Daoy (cell line): ENCODE data around the gene PCNX3. TPM values are rescaled to one million over a fixed set of nuclear protein-coding genes. Genes with fewer than 3 reads are reported as not detected.

Source experiments
- DNase-seq: peaks from one replicate; pipeline ENCODE4 v3.0.0-alpha.2; 2015; ENCODE audit warnings: low read depth
- total RNA-seq: library from RNA; depleted of rRNA; stranded (reverse); fragments of >200 nt; shearing (Covaris generic); gene quantifications from 2 replicates; pipeline ENCODE4 v1.2.3, GENCODE V29; 2014

The PCNX3 gene
- total RNA-seq, 1 experiment from 2014 or later, result 16.2 TPM

DNA sequence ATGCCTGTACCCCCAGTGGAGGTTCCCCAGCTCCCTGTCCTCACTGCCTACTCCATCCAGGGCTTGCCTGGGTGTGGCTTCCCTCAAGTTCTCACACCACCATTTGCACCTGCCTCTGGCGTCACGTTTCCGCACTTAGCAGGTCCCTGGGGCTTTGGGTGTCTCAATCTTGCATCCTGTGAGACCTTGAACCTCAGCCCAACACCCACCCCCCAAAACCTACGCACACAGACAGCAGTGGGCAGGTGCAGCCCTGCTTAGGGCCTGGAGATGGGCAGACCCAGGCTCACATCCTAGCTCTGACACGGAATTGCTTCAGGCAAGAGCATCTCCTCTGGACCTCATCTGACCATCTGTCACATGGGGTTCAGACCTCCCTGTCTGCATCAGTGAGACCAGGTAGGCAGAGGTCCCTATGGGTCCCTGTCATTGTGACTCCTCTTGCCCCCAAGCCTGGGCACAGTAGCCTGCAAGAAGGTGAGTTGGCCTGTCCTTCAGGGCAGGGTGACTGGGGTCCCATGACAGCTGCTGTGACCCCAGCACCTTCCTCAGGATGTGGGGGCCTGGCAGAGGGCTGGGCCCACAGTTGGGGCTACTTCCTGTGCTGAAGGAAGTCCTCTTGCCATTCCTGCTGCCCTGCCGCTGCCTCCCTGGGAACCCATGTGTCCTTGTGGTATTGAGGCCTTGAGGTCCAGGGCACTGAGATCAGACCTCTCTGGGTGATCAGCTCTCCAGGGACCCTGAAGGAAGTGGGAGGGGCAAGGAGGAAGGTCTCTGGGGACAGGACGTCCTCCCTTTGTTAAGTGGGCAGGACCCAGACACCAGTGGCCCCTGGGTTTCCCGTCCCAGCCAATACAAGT lies 24.3 kb downstream of the PCNX3 start:
- no peak for DNase-seq

DNA sequence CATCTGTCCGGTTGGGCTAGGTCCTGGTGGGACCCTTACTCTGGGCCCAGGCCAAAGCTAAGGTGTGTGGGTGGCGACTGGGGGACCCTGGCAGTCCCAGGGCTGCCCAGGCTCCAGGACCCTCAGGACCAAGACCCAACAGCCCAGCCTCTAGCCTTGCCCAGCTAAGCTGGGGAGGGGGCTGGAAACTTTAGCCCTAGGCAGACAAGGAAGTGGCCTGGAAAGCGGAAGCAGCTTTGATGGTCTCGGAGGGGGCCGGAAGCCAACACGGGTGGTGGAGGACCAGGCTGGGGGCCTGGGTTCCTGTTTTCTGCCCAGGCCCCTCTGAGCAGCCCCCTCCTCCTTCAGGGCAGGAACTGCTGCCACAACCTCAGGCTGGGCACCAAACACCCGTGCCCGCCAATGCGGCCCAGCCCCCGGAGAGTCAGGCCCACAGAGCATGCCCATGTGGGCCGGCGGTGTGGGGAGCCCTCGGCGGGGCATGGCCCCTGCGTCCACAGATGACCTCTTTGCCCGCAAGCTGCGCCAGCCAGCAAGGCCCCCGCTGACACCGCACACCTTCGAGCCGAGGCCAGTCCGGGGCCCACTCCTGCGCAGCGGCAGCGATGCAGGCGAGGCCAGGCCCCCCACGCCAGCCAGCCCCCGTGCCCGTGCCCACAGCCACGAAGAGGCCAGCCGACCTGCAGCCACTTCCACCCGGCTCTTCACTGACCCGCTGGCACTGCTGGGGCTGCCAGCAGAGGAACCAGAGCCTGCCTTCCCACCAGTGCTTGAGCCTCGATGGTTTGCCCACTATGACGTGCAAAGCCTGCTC lies 25.1 kb downstream of the PCNX3 start:
- no peak for DNase-seq

DNA sequence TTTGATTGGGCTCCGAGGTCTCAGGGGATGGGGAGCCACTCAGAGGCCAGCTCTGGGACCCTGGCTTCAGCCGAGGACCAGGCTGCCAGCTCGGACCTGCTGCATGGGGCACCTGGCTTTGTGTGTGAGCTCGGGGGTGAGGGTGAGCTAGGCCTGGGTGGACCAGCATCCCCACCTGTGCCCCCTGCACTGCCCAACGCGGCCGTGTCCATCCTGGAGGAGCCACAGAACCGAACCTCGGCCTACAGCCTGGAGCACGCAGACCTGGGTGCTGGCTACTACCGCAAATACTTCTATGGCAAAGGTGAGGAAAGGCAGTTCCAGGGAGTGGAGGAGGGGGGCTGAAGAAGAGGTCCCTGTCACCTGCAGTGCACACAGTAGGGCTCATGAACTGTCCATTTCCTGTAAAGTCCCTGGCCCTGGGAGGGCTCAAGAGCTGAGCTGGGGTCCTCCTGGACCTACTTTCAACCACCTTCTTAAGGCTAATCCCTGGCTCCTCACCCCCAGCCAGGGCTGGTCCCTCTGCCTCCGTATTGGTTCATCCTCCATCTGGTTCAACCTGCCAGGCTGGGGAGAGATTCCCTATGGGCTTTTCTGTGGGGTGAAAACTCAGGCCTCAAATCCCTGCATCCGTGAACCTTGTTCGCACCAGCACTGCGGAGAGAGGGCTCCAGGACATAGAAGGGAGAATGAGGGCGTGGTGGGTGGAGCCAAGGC lies 25.9 kb downstream of the PCNX3 start:
- DNase-seq, result no peak

DNA sequence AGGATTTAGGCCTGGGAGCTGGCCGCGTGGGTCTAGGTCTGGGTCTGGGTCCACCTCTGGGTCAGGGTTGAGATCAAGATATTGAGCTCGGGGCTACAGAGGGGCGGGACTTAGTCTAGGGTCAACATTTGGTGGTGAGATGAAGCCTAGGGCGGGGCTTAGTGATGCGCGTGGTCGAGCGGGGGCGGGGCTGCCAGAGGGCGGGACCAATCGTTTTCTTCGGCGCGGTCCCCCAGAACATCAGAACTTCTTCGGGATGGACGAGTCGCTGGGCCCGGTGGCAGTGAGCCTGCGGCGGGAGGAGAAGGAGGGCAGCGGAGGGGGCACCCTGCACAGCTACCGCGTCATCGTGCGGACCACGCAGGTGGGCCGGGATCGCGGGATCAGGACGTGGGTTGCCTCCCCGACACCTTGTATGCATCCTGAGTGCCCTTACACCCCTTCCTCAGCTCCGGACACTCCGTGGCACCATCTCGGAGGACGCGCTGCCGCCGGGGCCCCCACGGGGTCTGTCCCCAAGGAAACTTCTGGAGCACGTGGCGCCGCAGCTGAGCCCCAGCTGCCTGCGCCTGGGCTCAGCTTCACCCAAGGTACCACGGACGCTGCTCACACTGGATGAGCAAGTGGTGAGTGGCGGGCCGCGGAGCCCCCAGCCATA lies 26.6 kb downstream of the PCNX3 start:
- DNase-seq, result no peak

DNA sequence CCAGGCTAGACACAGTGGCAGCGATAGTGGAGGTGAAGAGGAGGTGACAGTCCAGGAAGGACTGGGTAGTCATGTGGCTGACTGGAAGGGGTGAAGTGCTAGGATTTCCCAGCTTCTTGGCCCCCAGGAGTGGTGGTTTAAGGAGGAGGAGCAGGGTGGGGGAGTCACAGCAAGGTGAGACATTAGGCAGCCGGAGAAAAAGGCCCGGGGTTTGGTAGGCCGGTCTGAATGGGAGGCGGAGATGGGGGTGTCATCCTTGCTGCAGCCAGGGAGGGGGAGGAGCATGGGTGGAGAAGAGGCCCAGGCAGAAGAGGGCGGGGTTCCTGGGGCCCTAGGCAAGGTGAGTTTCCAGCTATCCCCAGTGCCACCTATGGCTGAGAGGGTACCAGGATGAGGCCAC lies 28.4 kb downstream of the PCNX3 start:
- peak; percentile 45 for DNase-seq

DNA sequence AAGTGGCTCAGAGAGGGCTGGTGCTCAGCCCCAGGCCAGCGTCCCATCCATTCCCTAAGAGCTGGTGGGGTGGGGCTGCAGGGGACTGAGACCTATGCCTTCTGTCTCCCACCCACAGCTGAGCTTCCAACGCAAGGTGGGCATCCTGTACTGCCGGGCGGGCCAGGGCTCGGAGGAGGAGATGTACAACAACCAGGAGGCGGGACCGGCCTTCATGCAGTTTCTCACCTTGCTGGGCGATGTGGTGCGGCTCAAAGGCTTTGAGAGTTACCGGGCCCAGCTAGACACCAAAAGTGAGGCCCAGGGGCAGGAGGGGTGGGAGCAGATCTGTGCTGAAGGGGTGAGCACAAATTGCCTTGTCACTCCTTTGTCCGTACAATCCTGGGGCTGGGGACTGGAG lies 29.3 kb downstream of the PCNX3 start:
- DNase-seq, result no peak

DNA sequence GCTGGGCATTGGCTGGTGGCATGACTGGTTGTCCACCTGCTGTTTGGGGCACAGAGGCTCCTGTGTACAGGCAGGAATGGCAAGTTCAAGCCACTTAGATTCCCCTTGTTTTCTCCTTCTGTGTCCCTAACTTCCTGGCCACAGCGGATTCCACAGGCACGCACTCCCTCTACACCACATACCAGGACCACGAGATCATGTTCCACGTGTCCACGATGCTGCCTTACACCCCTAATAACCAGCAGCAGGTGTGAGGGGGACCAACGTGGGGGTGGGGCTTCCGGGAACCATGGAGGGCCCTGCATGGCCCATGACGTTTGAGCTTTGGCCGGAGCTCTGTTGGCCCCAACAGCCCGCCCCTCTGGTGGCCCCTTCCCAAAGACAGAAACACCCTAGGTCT lies 30.1 kb downstream of the PCNX3 start:
- DNase-seq, result no peak

DNA sequence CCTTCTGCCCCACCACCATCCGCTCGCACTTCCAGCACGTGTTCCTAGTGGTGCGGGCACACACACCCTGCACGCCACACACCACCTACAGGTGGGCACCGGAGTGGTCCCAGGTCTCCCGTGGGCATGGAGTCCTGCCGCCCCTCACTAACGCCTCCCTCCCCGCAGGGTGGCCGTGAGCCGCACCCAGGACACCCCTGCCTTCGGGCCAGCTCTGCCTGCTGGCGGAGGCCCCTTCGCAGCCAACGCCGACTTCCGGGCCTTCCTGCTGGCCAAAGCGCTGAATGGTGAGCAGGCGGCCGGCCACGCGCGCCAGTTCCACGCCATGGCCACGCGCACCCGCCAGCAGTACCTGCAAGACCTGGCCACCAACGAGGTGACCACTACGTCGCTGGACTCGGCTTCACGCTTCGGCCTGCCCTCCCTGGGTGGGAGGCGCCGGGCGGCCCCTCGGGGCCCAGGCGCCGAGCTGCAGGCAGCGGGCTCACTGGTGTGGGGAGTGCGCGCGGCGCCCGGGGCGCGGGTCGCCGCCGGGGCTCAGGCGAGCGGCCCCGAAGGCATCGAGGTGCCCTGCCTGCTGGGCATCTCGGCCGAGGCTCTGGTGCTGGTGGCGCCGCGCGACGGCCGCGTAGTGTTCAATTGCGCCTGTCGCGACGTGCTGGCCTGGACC lies 30.8 kb downstream of the PCNX3 start:
- no peak for DNase-seq

DNA sequence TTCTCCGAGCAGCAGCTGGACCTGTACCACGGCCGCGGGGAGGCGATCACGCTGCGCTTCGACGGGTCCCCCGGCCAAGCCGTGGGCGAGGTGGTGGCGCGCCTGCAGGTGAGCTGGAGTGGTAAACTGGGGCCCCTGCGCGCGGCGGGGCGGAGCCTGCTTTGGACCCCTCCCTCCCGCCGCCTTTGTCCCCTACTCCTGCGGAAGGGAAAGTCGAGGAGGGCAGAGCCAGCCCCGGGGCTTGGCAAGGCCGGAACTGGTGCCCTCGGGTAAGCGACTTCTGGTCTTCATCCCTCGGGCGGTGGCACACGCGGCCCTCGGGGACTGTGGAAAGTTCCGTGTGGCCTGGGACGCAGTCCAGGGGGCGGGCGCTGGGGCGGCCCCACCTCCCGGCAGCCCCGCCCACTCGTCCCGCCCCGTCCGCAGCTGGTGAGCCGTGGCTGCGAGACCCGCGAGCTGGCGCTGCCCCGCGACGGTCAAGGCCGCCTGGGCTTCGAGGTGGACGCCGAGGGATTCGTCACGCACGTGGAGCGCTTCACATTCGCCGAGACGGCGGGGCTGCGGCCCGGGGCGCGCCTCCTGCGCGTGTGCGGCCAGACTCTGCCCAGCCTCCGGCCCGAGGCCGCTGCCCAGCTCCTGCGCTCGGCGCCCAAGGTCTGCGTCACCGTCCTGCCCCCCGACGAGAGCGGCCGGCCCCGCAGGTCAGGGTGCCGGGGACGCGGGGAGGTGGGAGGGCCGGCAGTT lies 31.6 kb downstream of the PCNX3 start:
- DNase-seq, result no peak

DNA sequence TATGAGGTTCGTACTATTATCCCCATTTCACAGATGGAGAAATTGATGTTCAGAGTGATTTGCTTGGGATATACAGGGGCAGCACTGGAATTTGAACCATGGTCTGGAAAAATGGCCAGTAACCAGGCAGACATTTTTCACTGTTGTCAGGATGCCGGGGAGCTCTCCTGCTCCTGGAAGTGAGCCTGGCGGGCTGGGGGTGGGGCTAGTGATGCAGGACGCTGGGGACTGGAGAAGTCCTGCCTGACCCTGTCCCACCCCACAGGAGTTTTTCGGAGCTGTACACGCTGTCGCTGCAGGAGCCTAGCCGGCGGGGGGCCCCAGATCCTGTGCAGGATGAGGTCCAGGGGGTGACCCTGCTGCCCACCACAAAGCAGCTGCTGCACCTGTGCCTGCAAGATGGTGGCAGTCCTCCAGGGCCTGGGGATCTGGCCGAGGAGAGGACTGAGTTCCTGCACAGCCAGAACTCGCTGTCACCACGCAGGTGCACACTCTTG lies 33.5 kb downstream of the PCNX3 start:
- no peak for DNase-seq

DNA sequence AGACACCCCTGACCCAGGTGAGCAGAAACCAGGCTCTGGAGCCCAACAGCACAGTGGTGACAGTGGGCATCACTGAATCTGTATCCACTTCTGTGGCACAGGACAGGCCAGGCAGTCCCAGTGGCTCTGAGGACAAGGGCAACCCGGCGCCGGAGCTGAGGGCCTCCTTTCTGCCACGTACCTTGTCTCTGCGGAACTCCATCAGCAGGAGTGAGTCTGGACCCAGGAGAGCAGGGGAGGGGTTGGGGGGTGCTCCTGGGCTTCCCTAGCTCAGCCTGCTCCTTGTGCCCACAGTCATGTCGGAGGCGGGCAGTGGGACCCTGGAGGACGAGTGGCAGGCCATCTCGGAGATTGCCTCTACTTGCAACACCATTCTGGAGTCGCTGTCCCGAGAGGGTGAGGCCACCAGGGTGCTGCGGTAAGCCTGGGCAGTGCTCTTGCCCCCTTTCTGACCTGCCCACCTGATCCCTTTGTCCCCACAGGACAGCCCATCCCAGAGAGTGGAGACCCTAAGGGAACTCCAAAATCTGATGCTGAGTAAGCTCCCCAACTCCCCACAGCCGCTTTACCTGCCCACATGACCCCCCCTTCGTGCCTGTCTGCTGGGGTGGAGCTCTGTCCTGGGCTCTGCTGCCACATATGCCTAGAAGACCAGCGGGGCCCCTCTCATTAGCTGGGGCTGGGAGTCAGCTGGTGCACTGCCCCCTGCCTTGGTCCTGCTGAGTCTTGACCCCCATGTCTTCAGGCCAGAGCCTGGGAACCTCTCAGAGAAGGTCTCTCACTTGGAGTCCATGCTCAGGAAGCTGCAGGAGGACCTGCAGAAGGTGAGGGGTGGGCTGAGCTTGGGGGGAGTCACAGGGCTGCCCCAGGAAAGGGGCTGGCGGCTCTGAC lies 34.3 kb downstream of the PCNX3 start:
- DNase-seq, result no peak

DNA sequence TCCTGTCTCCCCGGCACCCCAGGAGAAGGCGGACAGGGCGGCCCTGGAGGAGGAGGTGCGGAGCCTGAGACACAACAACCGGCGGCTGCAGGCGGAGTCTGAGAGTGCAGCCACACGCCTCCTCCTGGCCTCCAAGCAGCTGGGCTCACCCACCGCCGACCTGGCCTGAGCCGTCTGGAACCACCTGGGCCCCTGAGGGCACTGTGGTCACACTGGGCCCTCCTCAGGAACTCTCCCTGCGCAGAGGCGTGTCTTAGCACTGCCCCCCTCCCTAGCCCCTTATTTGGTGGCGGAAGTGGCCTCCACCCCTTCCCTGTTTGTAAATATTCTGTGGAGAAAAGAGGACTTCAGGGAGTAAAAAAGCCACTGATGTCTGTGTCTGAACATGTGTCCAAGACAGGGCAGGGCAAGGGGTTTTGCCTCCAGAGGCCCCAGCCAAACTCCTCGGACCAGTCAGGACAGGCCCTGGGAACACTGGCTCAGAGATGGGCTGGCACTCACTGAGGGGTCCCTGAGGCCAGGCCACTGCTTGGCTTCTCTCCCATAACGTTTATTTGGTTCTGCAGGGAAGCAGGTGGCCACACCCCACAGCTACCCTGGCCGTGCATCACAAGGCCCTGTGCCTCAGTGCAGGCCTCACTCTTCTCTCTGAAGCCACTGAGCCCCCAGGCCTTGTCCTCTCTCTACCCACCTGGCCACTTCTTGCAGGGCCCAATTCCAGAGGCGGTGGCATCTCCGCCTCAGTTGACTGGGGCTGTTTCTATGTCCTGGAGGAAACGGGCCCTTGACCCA lies 35.2 kb downstream of the PCNX3 start:
- DNase-seq, result no peak

DNA sequence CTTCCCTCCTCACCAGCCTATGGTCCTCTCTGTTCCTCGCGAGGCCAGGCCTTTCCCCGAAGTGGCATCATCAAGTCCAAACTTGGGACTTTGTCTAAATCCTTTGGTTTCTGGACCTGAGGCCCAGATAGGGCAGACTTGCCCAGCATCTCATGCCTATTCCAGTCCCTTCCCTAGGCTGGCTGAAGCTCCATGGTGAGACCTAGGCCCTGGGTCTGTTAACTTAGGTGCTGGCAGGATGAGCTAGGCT lies 35.7 kb downstream of the PCNX3 start:
- no peak for DNase-seq

DNA sequence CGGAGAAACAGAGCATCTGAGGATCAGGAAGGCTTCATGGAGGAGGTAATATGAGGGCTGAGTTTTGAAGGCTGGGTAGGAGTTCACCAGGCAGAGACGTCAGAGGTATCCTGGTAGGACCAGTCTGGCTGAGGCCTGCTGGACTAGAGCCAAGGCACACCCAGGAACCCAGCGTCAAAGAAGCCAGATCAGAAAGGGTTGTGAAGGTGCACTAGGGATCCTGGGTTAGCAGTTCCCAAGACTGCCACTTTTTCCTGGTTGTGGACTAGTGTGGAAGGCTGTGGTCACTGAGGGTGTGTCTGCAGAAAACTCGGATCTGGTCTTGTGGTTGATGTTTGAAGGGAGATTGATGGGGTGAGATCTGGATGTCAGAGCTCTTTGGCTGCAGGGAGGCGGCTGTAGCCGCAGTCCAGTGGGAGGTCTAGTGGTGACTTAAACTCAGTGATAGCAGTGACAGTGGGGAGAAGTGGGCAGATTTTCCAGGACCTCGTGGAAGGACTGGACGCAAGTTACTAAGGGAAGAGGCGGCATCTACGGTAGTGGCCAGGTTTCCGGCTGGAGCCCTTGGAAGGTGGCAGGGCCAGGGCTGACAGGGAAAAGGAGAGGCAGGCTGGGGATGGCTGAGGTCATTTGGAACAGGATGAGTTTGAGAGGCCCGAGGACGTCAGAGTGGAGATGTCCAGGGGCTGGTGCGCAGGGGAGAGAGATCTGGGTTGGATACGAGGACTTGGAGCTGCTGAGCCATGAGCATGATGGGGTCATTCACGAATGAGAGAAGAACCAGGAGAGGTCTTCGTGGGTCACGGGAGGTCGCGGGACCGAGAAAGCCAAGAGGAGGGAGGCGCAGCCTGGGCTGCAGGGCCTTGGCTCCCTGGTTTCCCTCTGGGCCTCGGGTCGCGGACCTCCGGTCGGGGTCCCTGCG lies 36.3 kb downstream of the PCNX3 start:
- DNase-seq, result peak; percentile 36

DNA sequence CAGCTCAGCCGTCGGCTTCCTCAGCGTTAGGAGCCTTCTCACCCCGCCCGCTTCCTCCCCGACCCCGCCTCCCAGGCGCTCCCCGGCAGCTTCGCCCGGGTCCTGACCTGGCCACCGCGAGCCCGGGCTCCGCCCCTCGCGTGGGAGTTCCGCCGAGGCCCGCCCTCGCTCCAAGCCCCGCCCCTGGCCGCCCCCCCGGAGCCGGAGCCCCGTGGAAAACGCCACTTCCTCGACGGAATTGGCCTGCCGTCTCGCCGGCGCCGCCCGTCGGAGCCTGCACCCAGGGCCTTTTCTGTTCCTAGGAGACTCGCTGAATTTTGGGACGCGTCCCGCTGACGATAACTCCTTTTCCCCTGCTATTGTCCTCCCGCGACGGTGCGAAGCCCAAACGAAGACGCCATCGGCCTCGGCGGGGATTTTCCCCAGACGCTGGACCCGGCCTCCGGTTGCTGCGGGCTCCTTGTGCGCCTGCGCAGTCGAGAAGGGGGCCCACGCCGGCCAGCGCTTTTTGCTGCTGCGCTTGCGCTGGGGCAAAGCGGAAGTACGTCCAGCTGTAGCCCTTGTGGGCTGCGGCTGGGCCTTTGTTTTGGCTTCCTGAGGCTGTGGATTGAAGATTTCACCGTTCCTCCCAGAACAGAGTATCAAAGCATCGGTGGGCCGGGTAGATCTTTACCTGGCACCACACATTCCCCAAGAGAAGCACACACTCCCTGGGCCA lies 37.1 kb downstream of the PCNX3 start:
- peak; percentile 95 for DNase-seq

DNA sequence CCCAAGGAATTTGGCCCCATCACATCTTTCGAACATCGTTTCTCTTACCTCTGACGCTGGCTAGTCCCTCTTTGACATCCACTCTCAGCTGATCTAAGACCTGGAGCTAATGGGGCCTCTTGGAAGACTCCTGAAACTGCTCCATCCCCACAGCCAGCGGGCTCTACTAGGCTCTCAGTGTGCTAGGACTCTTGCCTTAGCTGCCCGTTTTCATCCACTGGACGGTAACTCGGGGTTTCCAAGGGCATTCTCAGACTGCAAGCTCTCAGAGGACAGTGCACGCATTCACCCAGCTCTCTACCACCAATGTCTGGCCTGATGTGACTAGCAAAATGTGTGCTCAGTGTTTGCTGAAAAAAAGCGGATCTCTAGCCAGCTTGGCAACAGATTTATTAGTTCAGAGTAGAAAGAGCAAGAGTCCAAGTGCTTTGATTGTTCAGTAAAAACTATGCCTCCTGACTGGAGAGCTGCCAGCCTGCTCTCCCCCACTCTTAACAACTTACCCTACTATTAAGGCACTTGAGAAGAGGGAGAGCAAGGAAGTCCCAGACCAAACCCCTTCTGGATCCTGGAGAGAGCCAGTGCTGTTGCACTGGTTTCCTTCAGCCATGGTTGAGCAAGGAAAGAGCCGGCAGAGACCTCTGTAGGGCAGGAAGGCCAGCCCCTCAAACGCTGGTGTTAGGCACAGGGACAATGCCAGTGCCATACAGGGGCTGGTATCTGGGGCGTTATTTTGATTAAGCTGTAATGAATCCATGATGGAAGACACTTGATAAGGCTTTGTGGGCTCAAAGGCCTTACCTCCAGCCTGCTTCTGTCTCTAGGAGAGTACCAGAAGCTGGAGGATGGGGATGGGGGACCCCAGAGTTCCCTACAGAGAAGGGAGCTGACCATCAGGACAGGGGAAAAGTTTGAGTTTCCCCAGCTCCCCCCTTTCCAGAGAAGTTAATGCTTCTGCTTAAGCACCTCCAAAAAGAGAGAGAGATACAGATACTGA lies 38.0 kb downstream of the PCNX3 start:
- DNase-seq, result no peak
